C1 segment of cervical spinal cord (tissue), 14 donors: Measurements from ENCODE around the gene PDE3B.

Experiments
- DNase-seq, 14 donors: peaks; one replicate each; lab custom pipeline; 2025; lab: John Stamatoyannopoulos, UW

The PDE3B gene

GRCh38 chr11:14916403-14916802, 272.8 kb downstream of the PDE3B start:
- no peak for DNase-seq
